Effector memory CD8-positive, alpha-beta T cell (primary cell): Measurements from ENCODE around the gene PPIAL4G.
A peak's percentile ranks its signal among the peaks of the same experiment; 100 is the strongest.
"Not testable (repeated sequence)": the region's sequence is repeated elsewhere in the genome, so short reads cannot be mapped to it uniquely, and the experiment has no call there.

Source experiments
- ATAC-seq: fragments of 150-1000 bp; cut with Tn5 transposase; replicated peaks from 2 replicates; pipeline ENCODE4 v1.10.0; 2021; ENCODE audit warnings: mild to moderate bottlenecking, moderate library complexity
- DNase-seq, 3 experiments: peaks; one replicate each; pipeline ENCODE4 v3.0.0; 2021
- H3K27ac Mint-ChIP-seq, 2 donors: one replicate each; pipeline ENCODE4 v1.8.0; 2022; ENCODE audit warnings: mild to moderate bottlenecking in 2 of 2, mixed read lengths in 2 of 2, moderate library complexity in 2 of 2
- H3K27me3 Mint-ChIP-seq, 2 donors: one replicate each; pipeline ENCODE4 v1.8.0; 2022; ENCODE audit warnings: mixed read lengths in 2 of 2
- H3K36me3 Mint-ChIP-seq: one replicate; pipeline ENCODE4 v1.8.0; 2022; ENCODE audit warnings: mild to moderate bottlenecking, moderate library complexity, mixed read lengths; ENCODE audit not compliant: insufficient read depth
- H3K4me1 Mint-ChIP-seq, 2 donors: one replicate each; pipeline ENCODE4 v1.8.0; 2022; ENCODE audit warnings: low read depth in 2 of 2, mixed read lengths in 2 of 2
- H3K4me3 Mint-ChIP-seq, 2 donors: one replicate each; pipeline ENCODE4 v1.8.0; 2022; ENCODE audit warnings: mild to moderate bottlenecking in 2 of 2, mixed read lengths in 2 of 2, moderate library complexity in 2 of 2
- H3K9me3 Mint-ChIP-seq, 2 donors: one replicate each; pipeline ENCODE4 v1.8.0; 2022; ENCODE audit warnings: mixed read lengths in 2 of 2

The PPIAL4G gene

GRCh38 chr1:148458901-148459581 is 24.1 kb downstream of the PPIAL4G start:
- not testable (repeated sequence) for H3K27me3 Mint-ChIP-seq, ATAC-seq, H3K4me1 Mint-ChIP-seq, H3K36me3 Mint-ChIP-seq, H3K9me3 Mint-ChIP-seq
- DNase-seq, result peak; percentile 31 to 52 (median 37)
- peak overlapping the region; percentile 96 to 97 for H3K27ac Mint-ChIP-seq
- H3K4me3 Mint-ChIP-seq, result peak overlapping the region; percentile 79 to 86

GRCh38 chr1:148458398-148458797 is 24.7 kb downstream of the PPIAL4G start:
- H3K4me1 Mint-ChIP-seq, H3K36me3 Mint-ChIP-seq, H3K27me3 Mint-ChIP-seq, ATAC-seq, H3K9me3 Mint-ChIP-seq: not testable (repeated sequence)
- Mint-ChIP-seq H3K4me3 (peak overlapping the region; percentile 79 to 86), H3K27ac (peak overlapping the region; percentile 96 to 97)
- peak; percentile 52 to 55 (median 55) for DNase-seq

DNA sequence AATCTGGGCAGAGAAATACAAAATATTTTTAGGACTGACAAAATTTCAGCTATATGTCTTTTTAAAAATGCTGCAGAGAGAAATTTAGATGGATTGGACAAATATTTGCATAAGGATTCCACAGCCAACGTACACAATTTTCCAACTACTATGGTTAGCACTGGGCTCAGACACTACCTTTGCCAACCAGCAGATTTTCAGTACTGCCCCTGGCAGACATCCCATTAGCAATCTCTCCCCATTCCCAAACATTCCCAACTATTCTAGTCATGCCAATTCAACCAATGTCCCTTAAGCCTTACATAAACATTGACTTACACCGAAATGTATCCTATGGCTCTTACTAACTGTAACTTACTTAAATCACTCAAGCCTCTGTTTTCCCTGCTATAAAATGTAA is 30.3 kb downstream of the PPIAL4G start:
- H3K36me3 Mint-ChIP-seq, H3K9me3 Mint-ChIP-seq, H3K27me3 Mint-ChIP-seq, H3K27ac Mint-ChIP-seq, H3K4me1 Mint-ChIP-seq, ATAC-seq, DNase-seq: not testable (repeated sequence)
- H3K4me3 Mint-ChIP-seq, result peak overlapping the region in 1 of 2 donors; percentile 13

- not testable (repeated sequence) for H3K27me3 Mint-ChIP-seq, H3K9me3 Mint-ChIP-seq, ATAC-seq, DNase-seq
- peak overlapping the region; percentile 39 to 46 for H3K27ac Mint-ChIP-seq
- peaks cover 11% of the 10 kb centered on the region for H3K36me3 Mint-ChIP-seq
- H3K4me3 Mint-ChIP-seq, result peak overlapping the region in 1 of 2 donors; percentile 10
- H3K4me1 Mint-ChIP-seq, result peaks cover 26 to 46% of the 10 kb centered on the region in 2 donors
Observed at GRCh38 chr1:148439654-148440325, 43.3 kb downstream of the PPIAL4G start.

DNA sequence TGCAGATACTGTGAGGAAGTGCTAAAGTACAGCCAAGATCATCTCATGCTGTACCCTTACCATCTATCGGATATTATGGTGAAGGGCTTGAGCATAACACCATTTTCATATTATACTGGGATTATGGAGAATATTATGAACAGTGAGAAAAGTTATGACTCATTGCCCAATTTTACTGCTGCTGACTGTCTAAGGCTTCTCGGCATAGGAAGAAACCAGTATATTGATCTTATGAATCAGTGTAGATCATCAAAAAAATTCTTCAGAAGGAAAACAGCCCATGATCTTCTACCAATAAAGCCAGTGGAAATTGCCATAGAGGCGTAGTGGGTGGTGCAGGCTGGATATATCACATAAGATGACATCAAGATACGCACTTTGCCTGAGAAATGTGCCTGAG is 47.7 kb downstream of the PPIAL4G start:
- H3K27ac Mint-ChIP-seq, result peak overlapping the region in 1 of 2 donors; percentile 46
- H3K27me3 Mint-ChIP-seq, result no peaks in the 10 kb centered on the region
- H3K36me3 Mint-ChIP-seq, result peaks cover 40% of the 10 kb centered on the region
- DNase-seq (no peak), ATAC-seq (no peak)
- no peaks in the 10 kb centered on the region for H3K9me3 Mint-ChIP-seq
- H3K4me3 Mint-ChIP-seq, result no peak overlapping the region
- H3K4me1 Mint-ChIP-seq, result peaks cover 32 to 58% of the 10 kb centered on the region in 2 donors

DNA sequence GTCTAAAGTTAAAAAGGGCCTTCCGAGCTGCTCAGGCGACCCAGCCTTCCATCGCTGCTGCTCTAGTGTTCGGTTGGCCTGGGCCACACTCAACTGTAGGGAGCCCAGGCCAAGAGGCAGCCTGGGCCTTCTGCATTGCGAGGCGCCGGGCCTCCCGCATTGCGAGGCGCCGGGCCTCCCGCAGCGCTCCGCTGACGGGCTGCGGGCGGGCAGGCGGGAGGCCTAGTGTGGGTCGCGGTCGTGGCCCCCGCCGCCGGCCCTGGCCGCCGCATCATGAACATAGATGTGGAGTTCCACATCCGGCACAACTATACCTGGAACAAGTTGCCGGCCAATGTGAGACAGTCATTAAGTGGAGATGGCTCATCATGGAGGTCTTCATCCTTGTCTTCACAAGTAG is 48.3 kb downstream of the PPIAL4G start:
- H3K4me1 Mint-ChIP-seq, result peaks cover 32 to 61% of the 10 kb centered on the region in 2 donors
- no peak overlapping the region for H3K4me3 Mint-ChIP-seq
- H3K27me3 Mint-ChIP-seq, result no peaks in the 10 kb centered on the region
- H3K27ac Mint-ChIP-seq, result peak overlapping the region in 1 of 2 donors; percentile 46
- ATAC-seq (no peak), DNase-seq (no peak)
- no peaks in the 10 kb centered on the region for H3K9me3 Mint-ChIP-seq
- H3K36me3 Mint-ChIP-seq, result peaks cover 43% of the 10 kb centered on the region

DNA sequence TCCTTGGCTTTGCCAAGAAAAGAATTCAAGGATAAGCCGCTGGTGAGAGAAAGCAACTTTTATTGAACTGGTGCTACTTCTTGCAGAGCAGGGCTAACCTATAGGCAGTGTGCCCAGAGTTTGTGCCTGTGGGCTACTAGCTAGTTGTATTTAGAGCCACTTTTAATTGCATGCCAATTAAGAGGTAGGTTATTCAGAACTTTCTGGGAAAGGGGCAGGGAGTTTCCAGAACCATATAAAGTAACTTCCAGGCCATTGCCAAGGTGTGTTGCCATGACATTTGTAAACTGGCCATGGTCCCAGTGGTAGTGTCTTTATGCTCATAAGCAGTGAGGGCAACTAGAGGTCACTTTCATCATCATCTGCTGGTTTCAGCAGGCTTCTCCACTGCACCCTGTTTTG is 50.2 kb downstream of the PPIAL4G start:
- H3K9me3 Mint-ChIP-seq, DNase-seq, H3K4me3 Mint-ChIP-seq, H3K27me3 Mint-ChIP-seq, ATAC-seq: not testable (repeated sequence)
- peak overlapping the region; percentile 42 to 47 for H3K27ac Mint-ChIP-seq
- H3K36me3 Mint-ChIP-seq, result peaks cover 52% of the 10 kb centered on the region
- peaks cover 21 to 56% of the 10 kb centered on the region in 2 donors for H3K4me1 Mint-ChIP-seq
